ENCODE results near the gene TUBA1C.

The TUBA1C gene

DNA sequence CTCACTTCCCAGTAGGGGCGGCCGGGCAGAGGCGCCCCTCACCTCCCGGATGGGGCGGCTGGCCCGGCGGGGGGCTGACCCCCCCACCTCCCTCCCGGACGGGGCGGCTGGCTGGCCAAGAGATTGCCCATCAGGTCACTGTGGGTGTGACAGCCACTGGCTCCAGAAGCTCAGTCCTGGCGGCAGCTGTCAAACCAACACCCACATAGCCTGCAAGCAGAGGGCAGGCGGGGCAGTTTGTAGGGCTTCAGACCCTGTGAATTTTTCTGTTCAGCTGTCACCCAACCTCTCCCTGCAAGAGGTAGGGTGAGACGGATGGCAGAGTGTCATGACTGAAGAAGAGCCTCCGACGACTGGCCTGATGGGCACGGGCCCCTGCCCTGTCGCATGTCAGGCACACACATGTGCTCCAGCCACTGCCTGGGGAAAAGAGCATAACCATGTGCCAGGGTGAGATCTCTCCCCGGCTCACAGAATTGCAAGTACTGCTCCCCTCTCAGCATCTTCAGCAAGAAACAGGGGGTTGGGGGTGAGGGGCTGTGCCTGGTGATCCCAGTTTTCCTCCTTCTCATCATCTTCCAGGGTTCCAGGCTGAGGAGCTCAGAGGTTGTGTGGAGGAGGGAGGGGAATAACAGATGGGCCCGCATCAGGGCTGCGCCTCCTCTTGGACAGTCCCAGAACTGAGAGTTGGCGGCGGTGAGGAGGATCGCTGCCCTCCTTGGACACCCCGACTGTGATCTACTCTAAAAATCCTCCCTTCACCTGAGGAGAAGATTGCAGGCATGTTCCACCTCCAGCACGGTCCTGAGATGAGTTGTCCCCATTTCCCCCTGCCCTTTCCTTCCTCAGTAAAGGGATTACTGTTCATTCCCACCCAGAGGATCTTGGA lies 18.9 kb downstream of the TUBA1C start:
- no peak for DNase-seq (ENCODE audit: low read depth in 2 of 2)

DNA sequence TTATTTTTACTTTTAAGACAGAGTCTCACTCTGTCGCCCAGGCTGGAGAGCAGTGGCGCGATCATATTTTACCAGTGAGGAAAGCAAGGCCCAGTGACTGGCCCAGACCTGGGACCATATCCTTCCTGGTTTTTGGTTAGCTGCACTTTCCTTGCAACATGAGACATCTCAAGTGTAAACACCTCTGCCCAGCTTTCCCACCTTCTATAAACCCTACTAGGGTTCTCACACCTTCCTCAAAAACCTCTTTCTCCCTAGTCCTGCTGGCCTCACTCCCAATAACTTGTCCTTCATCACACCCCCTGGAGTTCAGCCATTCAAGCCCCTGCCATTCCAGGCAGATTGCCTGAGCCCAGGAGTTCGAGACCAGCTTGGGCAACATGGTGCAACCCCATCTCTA lies 19.8 kb downstream of the TUBA1C start:
- no peak for DNase-seq (ENCODE audit: low read depth in 2 of 2)

DNA sequence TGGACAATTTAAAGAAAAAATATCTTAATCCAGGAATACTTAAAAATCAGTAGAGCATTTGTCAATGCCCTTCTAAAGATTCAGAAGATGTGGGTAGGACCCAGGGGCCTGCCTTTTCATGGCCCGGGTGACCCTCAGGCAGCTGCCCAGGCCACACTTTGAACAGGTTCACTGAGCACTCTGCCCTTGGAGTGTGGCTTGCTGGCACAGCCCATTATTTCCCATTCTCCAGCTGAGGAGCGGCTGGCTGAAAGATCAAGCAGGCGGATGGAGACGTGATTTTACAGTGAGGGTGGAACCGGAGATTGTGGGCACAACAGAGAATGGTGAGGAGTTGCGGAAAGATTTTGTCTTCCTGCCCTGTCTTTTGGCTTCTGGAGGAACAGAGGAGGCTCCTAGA lies 23.0 kb downstream of the TUBA1C start:
- no peak for DNase-seq (ENCODE audit: low read depth in 2 of 2)

DNA sequence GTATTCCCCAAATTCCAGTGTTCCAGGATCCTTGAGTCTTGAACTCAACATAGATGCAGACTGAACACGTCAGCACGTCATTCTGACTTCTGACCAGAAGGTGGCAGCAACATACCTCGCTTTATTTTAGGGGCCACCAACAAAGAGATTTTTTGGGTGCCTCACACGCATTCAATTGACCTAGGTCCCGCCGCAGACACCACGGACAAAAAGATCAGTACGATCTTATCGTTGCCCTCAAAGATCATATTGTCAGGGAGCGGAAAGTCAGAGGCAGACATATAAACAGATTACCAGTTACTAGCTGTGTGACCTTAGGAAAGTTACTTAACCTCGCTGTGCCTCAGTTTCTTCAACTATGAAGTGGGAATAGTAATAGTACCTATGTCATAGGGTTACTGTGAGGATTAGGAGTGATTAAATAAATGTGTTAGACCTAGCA lies 23.6 kb downstream of the TUBA1C start:
- peak; percentile 43 to 58 for DNase-seq (ENCODE audit: low read depth in 2 of 2)

DNA sequence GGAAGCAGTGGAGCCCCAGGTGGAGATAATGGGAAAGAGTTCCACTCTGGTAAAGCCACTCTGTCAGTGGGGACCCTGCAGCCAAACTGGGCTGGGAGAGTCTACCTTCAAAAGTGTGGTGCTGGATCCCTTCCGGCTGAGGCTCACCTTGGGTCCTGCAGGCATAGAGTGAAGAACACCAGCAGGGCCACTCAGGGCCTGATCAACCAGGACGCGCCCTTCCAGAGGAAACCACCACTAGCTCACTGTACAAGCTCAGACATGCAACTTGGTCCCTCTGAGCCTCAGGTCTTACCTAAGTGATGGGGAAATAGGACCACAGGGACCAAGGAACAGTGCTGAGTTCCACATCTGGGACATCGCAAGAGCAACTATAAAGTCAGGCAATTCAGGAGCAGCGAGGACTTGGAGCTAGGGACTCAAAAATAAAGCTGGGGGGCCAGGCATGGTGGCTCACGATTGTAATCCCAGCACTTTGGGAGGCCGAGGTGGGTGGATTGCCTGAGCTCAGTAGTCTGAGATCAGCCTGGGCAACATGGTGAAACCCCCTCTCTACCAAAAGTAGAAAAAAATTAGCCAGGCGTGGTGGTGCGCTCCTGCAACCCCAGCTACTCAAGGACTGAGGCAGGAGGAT lies 24.2 kb downstream of the TUBA1C start:
- no peak for DNase-seq (ENCODE audit: low read depth in 2 of 2)

DNA sequence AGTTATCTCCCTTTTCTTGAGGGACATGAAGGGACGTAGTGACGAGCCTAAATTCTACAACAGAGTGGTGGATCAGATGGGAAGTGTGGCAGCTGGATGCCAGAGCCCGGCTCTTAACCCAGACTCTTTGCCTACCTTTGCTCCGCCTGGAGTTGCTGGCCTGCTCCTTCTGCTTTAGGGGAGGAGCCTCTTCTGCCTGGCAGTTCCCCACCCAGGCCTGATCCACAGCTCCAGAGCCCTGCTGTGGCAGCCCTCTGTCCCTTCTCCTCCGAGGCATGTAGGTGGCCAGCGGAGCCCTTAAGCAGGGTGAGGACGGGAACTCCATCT lies 27.8 kb downstream of the TUBA1C start:
- no peak for DNase-seq (ENCODE audit: low read depth in 2 of 2)

DNA sequence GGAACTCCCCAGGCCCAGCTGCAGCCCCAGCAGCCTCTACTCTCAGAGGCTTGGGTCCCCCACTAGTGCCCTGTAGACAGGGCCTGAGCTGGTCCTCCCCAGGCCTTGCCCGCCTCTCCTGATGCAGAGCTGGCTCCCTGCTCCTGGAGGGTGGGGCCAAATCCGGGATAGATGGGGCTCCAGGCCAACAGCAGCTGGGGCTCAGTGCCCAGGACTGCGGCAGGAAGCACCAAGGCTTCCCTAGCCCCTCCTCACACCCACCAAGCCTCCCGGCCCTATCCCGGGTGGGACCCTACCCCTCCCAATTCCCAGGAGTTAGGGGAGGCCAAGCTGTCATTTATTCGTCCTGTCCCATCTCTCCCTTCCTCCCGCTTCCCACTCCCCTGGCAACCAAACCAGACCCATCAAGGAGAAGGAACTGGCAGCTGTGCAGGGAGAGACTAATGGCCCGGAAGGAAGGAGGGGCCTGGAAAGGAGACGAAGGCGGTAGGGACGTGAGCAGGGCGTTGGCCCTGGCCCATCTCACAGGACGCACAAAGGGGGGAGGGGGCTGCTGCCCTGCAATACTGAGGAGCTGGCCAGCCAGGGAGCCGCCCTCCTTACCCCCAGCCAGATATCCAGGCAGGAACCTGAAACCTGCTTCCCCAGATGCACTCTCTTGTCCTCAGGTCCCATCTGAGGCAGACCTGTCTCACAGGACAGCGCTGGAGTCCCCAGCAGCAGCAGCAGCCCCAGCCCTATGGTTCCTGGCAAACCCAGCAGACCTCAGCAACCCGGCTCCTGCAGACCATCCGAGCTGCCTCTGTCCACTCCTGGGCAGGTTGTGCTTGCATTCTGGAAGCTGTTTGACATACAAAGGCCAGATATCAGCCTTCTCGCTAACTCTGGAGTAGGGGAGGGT lies 28.4 kb downstream of the TUBA1C start:
- no peak for DNase-seq (ENCODE audit: low read depth in 2 of 2)

DNA sequence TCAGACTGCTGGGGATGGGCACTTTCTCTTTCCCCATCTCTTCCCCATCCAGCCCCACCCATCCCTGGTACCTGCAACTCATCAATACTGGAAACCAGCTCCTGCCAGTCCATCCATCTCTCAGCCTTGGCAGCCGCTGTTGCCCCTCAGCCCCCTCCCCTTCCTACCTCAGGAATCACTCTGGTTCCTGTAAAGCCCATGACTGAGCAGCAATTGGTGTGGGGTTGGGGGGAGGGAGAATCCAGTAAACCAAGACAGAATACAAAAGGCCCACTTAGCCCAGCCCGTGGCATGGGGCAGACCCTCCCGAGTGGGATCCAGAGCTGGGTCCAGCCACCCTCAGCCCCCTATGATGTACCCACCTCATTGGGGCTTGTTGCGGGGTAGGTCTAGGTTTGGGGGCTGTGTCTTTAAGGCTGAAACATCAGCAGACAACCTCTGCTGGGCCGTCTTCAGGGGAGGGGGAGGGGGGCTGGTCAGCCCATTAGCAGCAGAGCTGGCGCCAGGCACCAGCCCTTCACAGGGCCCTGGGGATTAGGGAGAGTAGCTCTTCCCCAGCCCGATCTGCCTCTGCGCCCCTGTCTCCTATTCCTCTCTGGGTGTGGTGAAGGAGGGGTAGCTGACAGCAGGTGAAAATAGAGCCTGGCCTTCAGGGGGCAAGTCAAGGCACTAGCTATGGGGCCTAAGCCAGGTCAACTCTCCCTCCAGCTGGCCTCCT lies 29.4 kb downstream of the TUBA1C start:
- DNase-seq (ENCODE audit: low read depth in 2 of 2), result no peak

DNA sequence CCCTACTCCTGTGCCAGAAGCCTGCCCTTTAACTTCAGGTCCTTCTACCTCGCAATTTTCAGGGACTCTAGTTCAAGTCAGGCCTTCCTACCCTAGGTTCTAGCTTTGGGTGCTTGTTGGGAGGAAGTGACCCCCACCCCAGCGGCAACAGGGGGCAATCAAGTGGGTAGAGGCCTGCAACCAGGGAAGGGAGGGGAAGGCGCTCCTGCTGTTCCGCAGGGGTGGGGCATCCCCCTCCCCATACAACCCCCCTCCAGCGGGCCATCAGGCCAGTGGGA lies 29.9 kb downstream of the TUBA1C start:
- no peak for DNase-seq (ENCODE audit: low read depth in 2 of 2)

DNA sequence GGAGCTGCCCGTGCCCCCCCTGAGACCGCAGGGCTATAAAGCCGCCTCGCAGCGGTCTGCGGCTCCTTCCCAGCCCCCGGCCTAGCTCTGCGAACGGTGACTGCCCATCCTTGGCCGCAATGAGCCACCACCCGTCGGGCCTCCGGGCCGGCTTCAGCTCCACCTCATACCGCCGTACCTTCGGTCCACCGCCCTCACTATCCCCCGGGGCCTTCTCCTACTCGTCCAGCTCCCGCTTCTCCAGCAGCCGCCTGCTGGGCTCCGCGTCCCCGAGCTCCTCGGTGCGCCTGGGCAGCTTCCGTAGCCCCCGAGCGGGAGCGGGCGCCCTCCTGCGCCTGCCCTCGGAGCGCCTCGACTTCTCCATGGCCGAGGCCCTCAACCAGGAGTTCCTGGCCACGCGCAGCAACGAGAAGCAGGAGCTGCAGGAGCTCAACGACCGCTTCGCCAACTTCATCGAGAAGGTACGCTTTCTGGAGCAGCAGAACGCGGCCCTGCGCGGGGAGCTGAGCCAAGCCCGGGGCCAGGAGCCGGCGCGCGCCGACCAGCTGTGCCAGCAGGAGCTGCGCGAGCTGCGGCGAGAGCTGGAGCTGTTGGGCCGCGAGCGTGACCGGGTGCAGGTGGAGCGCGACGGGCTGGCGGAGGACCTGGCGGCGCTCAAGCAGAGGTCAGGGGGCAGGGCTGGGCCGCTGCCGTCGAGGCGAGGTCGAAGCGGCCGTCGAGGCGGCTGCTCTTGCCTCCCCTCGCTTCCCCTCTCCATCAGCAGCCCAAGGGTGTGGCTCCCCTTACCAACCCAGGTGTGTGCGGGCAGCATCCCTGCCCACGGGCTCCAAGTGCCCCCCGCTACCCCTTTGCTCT lies 30.4 kb downstream of the TUBA1C start, which contains the start of gene PRPH:
TSS of gene PRPH (plus strand) at position 66 of the 855 bp plus-strand sequence. CDS start at position 120, 54 bp downstream.
- no peak for DNase-seq (ENCODE audit: low read depth in 2 of 2)

DNA sequence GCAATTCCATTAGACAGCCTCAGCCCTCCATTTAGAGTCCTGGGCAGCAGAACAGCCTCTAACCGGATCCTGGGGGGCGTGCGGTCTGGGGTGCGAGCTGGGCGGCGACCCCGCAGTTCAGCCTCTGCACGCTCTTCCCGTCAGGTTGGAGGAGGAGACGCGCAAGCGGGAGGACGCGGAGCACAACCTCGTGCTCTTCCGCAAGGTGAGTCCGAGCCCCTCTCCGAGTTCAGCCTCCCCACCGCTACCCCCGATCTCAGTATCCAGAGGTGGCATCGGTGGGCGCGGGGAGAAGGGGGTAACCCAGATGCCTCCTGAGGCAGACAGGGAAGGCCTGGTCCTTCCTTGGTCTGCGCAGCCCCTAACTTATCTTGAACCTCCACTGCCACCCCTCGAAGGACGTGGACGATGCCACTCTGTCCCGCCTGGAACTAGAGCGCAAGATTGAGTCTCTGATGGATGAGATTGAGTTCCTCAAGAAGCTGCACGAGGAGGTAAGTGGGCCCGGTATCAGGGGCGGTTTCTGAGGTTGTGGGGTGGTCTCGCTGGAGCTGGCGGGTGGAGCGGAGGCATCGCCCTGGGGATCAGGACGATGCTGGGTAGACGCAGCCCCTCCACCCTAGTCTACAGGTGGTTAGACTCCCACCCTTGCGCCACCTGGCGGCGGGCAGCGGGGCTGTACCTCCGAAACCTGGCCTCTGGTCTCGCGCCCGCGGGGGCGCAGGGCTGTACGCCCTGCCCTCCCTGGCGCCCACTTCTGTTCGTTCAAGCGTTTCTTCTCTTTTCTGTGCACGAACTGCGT lies 31.4 kb downstream of the TUBA1C start:
- DNase-seq (ENCODE audit: low read depth in 2 of 2), result peak; percentile 53 to 61

DNA sequence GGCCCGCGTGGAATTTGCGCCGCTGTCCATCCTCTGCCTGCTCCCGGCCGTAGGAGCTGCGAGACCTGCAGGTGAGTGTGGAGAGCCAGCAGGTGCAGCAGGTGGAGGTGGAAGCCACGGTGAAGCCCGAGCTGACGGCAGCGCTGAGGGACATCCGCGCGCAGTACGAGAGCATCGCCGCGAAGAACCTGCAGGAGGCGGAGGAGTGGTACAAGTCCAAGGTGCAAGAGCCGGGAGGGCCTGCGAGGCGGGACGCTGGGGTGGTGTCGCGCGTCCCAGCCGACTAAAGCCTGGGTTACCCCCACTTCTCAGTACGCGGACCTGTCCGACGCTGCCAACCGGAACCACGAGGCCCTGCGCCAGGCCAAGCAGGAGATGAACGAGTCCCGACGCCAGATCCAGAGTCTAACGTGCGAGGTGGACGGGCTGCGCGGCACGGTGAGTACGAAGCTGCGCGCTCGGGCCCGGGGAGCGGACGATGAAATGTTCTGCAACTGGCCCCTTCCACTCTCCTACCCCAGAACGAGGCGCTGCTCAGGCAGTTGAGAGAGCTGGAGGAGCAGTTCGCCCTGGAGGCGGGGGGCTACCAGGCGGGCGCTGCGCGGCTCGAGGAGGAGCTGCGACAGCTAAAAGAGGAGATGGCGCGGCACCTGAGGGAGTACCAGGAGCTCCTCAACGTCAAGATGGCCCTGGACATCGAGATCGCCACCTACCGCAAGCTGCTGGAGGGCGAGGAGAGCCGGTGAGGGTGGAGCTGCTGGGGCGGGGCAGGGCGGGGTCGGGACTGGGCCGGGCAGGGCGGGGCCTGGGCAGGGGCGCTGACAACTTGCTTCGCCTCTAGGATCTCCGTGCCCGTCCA lies 32.2 kb downstream of the TUBA1C start:
- DNase-seq (ENCODE audit: low read depth in 2 of 2), result no peak

DNA sequence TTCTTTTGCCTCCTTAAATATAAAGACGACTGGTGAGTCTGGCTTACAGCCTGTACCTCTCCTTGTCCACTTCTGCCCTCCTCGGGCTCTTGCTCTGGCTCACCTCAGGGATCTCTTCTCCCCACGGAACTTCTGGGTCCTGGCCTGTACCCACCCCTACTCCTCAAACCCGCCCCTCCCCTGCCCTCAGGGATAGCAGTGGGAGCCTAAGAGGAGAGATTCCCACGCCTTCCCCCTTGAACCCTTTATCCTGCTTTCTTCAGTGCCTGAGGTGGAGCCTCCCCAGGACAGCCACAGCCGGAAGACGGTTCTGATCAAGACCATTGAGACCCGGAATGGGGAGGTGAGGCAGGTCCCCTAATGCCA lies 32.8 kb downstream of the TUBA1C start:
- no peak for DNase-seq (ENCODE audit: low read depth in 2 of 2)

DNA sequence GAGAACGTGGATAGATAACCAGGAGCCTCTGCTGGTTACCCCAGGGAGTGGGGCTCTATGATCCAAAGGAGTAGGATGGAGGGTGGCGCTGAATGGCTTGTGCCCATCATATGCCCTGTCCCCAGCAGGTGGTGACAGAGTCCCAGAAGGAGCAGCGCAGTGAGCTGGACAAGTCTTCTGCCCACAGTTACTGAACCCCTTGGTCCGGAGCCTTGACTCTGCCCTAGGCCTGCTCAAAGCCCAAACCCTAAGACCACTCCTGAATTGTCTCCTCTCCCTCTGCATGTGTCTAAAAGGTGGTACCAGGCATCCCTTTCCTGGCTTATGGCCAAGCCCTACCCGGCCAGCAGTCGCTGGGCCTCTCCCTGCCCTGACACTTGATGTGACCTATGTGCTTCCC lies 33.3 kb downstream of the TUBA1C start:
- no peak for DNase-seq (ENCODE audit: low read depth in 2 of 2)

DNA sequence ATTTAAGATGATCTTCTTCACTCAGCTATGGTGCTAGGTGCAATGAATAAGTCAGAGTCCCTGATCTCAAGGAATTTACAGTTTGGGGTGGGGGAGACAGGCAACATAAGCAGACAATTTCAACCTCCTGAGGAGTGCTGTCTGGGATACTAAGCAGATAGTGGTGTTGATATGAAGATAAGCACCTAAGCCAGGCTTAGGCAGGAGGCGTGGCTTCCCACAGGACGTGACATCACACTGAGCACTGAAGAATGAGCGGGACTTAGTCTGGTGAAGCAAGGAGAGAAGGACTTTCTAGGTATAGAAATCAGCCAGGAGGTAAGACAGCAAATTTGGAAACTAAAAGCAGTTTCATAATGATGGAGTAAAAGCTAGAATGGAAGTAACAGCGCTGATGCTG lies 36.9 kb downstream of the TUBA1C start:
- DNase-seq (ENCODE audit: low read depth in 2 of 2), result no peak

DNA sequence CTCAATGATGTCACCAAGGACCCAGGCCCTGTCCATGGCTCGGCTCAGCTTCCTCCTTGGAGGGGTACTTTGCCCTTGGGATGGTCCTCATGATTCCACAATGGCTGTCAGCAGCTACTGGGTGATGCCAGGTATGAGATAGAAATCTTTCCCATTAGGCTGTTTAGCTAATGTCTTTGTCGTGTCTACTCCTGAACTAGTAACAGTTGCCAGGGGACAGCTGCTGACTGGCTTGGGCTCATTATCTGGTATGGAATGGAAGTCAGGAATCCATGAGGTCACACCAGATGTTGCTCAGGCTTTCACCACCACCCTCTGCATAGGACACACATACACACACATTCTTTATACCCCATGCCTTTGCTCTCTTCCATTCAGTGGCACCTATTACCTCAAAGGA lies 39.3 kb downstream of the TUBA1C start:
- DNase-seq (ENCODE audit: low read depth in 2 of 2), result no peak

DNA sequence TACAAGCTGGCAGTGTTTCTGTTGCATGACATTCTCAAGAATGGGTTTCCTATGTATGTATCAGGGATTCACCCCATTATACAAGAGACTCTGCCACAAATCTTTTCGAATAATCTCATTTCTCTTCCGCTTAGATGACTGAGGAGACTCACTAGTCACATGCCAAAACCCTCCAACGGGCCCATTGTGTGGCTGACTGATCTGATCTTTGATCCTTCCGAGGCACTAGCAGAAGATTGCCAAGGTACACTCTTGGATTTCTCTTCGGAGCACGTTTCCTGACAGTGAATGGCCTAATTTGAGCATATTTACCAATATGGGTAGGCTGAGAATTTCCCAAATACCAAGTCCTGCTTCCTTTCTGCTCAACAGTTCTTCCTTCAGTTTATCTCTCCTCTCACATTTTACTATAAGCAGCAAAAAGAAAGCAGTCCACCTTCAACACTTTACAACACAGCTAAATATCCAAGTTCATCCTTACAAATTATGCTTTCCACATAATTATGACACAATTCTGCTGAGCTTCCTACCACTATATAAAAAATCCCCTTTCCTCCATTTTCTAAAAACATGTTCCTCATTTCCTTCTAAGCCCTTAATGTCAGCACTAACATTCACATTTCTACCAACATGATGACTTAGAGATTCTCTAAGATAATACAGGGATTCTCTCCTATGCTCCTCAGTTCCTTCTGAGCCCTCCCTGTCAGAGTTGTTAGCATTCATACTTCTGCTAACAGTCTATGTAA lies 41.1 kb downstream of the TUBA1C start:
- no peak for DNase-seq (ENCODE audit: low read depth in 2 of 2)

DNA sequence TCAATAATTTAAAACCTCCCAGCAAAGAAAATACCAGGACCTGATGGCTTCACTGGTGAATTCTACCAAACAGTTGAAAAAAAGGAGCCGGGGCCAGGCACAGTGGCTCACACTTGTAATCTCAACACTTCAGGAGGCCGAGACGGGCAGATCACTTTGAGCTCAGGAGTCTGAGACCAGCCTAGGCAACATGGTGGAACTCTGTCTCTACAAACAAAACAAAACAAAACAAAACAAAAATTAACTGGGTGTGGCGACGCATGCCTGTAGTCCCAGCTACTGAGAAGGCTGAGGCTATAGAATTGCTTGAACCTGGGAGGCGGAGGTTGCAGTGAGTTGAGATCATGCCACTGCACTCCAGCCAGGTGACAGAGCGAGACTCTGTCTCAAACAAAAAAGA lies 44.5 kb downstream of the TUBA1C start:
- DNase-seq (ENCODE audit: low read depth in 2 of 2), result no peak

Measured in stimulated activated CD4-positive, alpha-beta T cell treated with anti-CD3 and anti-CD28 coated beads, Interleukin-1b, Interleukin-23, amount 100 ng/mL, for 4 hours (primary cell).